ENCODE measurements around the gene TMEM41B.
"Not testable (repeated sequence)": the region's sequence is repeated elsewhere in the genome, so short reads cannot be mapped to it uniquely, and the experiment has no call there.

The TMEM41B gene

GRCh38 chr11:9357041-9357440, 42.6 kb upstream of the TMEM41B start:
- Histone ChIP-seq H3K79me2 (ENCODE audit: low read length) (no peaks in the 10 kb centered on the region), H3K4me3 (ENCODE audit: low read length) (no peak overlapping the region), H3K27ac (ENCODE audit: low read length) (no peak overlapping the region), H3F3A (ENCODE audit: insufficient read depth, low read length) (no peaks in the 10 kb centered on the region), H4K20me1 (ENCODE audit: insufficient read depth, low read length) (no peaks in the 10 kb centered on the region), H3K9ac (ENCODE audit: low read length) (no peak overlapping the region), H3K9me2 (replicated peaks; ENCODE audit: insufficient read depth, low read length) (no peaks in the 10 kb centered on the region), H3K27me3 (replicated peaks; ENCODE audit: insufficient read depth, low read length) (no peaks in the 10 kb centered on the region), H3K36me3 (replicated peaks; ENCODE audit: insufficient read depth, low read length) (no peaks in the 10 kb centered on the region), H3K4me2 (ENCODE audit: low read depth, low read length) (no peak overlapping the region), H3K4me1 (ENCODE audit: low read length) (no peaks in the 10 kb centered on the region), H3K9me3 (replicated peaks; ENCODE audit: insufficient read depth, low read length) (no peaks in the 10 kb centered on the region), H2AFZ (ENCODE audit: low read length) (no peak overlapping the region)
- TF ChIP-seq EZH2phosphoT487 (IDR thresholded peaks at IDR 0.05; ENCODE audit: low read length) (no peak), EZH2 (optimal IDR thresholded peaks at IDR 0.05; ENCODE audit: low read depth, low read length) (no peak)
- TF ChIP-seq, protein P1, sequence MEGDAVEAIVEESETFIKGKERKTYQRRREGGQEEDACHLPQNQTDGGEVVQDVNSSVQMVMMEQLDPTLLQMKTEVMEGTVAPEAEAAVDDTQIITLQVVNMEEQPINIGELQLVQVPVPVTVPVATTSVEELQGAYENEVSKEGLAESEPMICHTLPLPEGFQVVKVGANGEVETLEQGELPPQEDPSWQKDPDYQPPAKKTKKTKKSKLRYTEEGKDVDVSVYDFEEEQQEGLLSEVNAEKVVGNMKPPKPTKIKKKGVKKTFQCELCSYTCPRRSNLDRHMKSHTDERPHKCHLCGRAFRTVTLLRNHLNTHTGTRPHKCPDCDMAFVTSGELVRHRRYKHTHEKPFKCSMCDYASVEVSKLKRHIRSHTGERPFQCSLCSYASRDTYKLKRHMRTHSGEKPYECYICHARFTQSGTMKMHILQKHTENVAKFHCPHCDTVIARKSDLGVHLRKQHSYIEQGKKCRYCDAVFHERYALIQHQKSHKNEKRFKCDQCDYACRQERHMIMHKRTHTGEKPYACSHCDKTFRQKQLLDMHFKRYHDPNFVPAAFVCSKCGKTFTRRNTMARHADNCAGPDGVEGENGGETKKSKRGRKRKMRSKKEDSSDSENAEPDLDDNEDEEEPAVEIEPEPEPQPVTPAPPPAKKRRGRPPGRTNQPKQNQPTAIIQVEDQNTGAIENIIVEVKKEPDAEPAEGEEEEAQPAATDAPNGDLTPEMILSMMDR (IDR thresholded peaks at IDR 0.05; ENCODE audit: low read length) = no peak
- no peak for DNase-seq

DNA sequence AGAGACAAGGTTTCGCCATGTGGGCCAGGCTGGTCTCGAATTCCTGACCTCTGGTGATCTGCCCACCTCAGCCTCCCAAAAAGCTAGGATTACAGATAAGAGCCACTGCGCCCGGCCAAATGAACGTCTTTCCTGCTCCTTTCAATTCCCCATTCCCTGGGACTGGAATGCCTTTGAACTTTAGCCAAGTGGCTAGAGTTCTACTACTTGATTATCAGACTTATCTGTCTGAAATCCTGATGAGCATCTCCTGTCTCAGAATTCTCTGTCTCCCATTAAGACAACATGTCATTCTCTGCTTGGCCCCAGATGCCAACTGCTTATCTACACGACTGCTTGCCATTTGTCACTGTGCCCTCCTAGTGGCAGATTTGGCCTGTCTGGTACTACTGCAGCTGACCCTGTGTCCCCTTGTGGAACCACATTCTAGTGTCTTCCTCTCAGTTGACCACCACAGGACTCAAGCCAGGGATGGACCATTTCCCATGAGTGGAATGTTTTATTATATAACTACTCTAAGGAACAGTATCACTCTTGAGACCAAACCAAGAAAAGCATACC, 37.0 kb upstream of the TMEM41B start:
- Histone ChIP-seq H4K20me1 (ENCODE audit: insufficient read depth, low read length) (no peaks in the 10 kb centered on the region), H3K4me1 (ENCODE audit: low read length) (no peaks in the 10 kb centered on the region), H3K4me3 (ENCODE audit: low read length) (no peak overlapping the region), H3K9me2 (replicated peaks; ENCODE audit: insufficient read depth, low read length) (no peaks in the 10 kb centered on the region), H3K79me2 (ENCODE audit: low read length) (no peaks in the 10 kb centered on the region), H2AFZ (ENCODE audit: low read length) (no peak overlapping the region), H3K4me2 (ENCODE audit: low read depth, low read length) (no peak overlapping the region), H3K27ac (ENCODE audit: low read length) (no peak overlapping the region), H3F3A (ENCODE audit: insufficient read depth, low read length) (no peaks in the 10 kb centered on the region), H3K9ac (ENCODE audit: low read length) (no peak overlapping the region), H3K9me3 (replicated peaks; ENCODE audit: insufficient read depth, low read length) (no peaks in the 10 kb centered on the region), H3K36me3 (replicated peaks; ENCODE audit: insufficient read depth, low read length) (no peaks in the 10 kb centered on the region), H3K27me3 (replicated peaks; ENCODE audit: insufficient read depth, low read length) (no peaks in the 10 kb centered on the region)
- TF ChIP-seq EZH2phosphoT487 (IDR thresholded peaks at IDR 0.05; ENCODE audit: low read length) (no peak), EZH2 (optimal IDR thresholded peaks at IDR 0.05; ENCODE audit: low read depth, low read length) (no peak)
- TF ChIP-seq, protein P1 (IDR thresholded peaks at IDR 0.05; ENCODE audit: low read length) = no peak
- DNase-seq = no peak

GRCh38 chr11:9347779-9348178, 33.4 kb upstream of the TMEM41B start:
- not testable (repeated sequence) for H2AFZ ChIP-seq (ENCODE audit: low read length); H3F3A ChIP-seq (ENCODE audit: insufficient read depth, low read length); H3K9ac ChIP-seq (ENCODE audit: low read length); H3K27ac ChIP-seq (ENCODE audit: low read length); H3K27me3 ChIP-seq (replicated peaks; ENCODE audit: insufficient read depth, low read length); H3K4me3 ChIP-seq (ENCODE audit: low read length); H3K4me2 ChIP-seq (ENCODE audit: low read depth, low read length); H3K36me3 ChIP-seq (replicated peaks; ENCODE audit: insufficient read depth, low read length); H3K9me2 ChIP-seq (replicated peaks; ENCODE audit: insufficient read depth, low read length); H4K20me1 ChIP-seq (ENCODE audit: insufficient read depth, low read length); DNase-seq; H3K9me3 ChIP-seq (replicated peaks; ENCODE audit: insufficient read depth, low read length); H3K4me1 ChIP-seq (ENCODE audit: low read length); H3K79me2 ChIP-seq (ENCODE audit: low read length)

DNA sequence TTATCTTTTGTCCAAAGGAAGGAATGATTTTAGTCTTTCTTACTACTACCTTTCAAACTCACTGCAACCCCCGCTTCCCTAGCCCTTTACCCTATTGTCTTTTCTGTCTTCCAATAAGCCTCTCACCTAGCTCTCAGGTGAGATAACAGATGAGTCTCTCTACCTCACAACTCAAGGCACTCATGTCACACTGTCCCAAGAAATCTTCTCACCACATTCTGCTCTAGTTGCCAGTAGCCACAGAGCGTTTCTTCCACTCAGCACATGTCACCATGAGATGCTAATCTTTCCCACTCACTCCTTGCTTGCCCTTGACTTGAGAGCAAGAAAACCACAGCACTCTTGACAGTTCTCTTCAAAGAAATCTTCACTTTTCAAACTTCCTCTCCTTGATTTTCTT, 32.7 kb upstream of the TMEM41B start:
- H3F3A ChIP-seq (ENCODE audit: insufficient read depth, low read length) = no peaks in the 10 kb centered on the region
- DNase-seq = no peak
- H3K36me3 ChIP-seq (replicated peaks; ENCODE audit: insufficient read depth, low read length) = no peaks in the 10 kb centered on the region
- no peak overlapping the region for H2AFZ ChIP-seq (ENCODE audit: low read length)
- H3K9me3 ChIP-seq (replicated peaks; ENCODE audit: insufficient read depth, low read length) = no peaks in the 10 kb centered on the region
- no peaks in the 10 kb centered on the region for H4K20me1 ChIP-seq (ENCODE audit: insufficient read depth, low read length)
- H3K79me2 ChIP-seq (ENCODE audit: low read length) = no peaks in the 10 kb centered on the region
- H3K27ac ChIP-seq (ENCODE audit: low read length) = no peak overlapping the region
- TF ChIP-seq EZH2 (optimal IDR thresholded peaks at IDR 0.05; ENCODE audit: low read depth, low read length) = no peak
- TF ChIP-seq EZH2phosphoT487 (IDR thresholded peaks at IDR 0.05; ENCODE audit: low read length) = no peak
- TF ChIP-seq, protein P1 (IDR thresholded peaks at IDR 0.05; ENCODE audit: low read length) = no peak
- no peak overlapping the region for H3K4me2 ChIP-seq (ENCODE audit: low read depth, low read length)
- H3K9ac ChIP-seq (ENCODE audit: low read length) = no peak overlapping the region
- no peaks in the 10 kb centered on the region for H3K9me2 ChIP-seq (replicated peaks; ENCODE audit: insufficient read depth, low read length)
- no peaks in the 10 kb centered on the region for H3K4me1 ChIP-seq (ENCODE audit: low read length)
- H3K27me3 ChIP-seq (replicated peaks; ENCODE audit: insufficient read depth, low read length) = no peaks in the 10 kb centered on the region
- no peak overlapping the region for H3K4me3 ChIP-seq (ENCODE audit: low read length)
